Panc1 (cell line): Measurements from ENCODE around the gene MLPH.

Source experiments
- POLR2AphosphoS5 ChIP-seq: IDR thresholded peaks from 2 replicates; pipeline ENCODE4 v1.6.1; 2012; ENCODE audit warnings: mild to moderate bottlenecking, low read depth, low read length, moderate library complexity
- SIN3A ChIP-seq: IDR thresholded peaks from 2 replicates; pipeline ENCODE4 v1.6.1; 2012; ENCODE audit warnings: low read depth, mild to moderate bottlenecking, low read length, moderate library complexity, borderline replicate concordance; ENCODE audit not compliant: insufficient read depth
- TCF7L2 ChIP-seq: IDR thresholded peaks from 2 replicates; pipeline ENCODE4 v1.6.1; 2011; ENCODE audit warnings: mild to moderate bottlenecking, low read depth, low read length, inconsistent platforms
- TF ChIP-seq, protein P1 (sequence below): fragments of 450-650 bp; IDR thresholded peaks from 2 replicates; pipeline ENCODE4 v1.5.1; 2017; ENCODE audit warnings: mild to moderate bottlenecking
- TF ChIP-seq, protein P2 (sequence below), 2 experiments: IDR thresholded peaks; 2 replicates each; pipeline ENCODE4 v1.6.1; 2011 to 2012; ENCODE audit warnings: low read depth in 2 of 2, control low read depth in 1 of 2, low read length in 1 of 2, mild to moderate bottlenecking in 1 of 2, moderate library complexity in 1 of 2; ENCODE audit not compliant: insufficient read depth in 1 of 2

DNA sequence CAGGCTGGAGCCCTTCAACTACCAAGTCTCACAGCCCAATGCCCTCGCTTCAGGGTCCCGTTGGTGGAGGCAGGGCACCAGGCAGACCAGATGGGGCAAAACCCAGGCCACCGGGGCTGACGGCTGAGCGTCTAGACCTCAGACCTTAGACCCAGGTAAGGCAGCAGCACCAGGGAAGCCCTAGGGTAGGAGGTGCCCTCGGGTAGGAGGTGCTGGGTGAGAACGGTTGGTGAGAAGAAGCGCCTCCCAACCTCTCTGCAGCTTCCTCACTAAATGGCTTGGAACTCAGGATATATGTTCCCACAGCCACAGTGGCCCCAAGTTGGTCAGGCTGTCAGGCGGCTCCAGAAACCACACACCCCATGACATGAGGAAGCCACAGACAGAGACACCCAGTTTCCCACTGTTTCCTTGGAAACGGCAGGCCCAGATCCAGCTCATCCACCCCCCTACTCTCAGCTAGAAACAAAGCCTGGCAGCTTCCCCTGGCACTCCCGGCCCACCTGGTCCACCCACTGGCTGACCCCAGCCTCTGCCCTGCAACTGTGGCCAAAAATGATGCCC lies 13.1 kb upstream of the MLPH start:
- TF ChIP-seq SIN3A (no peak), POLR2AphosphoS5 (no peak), TCF7L2 (no peak)
- TF ChIP-seq, protein P1, sequence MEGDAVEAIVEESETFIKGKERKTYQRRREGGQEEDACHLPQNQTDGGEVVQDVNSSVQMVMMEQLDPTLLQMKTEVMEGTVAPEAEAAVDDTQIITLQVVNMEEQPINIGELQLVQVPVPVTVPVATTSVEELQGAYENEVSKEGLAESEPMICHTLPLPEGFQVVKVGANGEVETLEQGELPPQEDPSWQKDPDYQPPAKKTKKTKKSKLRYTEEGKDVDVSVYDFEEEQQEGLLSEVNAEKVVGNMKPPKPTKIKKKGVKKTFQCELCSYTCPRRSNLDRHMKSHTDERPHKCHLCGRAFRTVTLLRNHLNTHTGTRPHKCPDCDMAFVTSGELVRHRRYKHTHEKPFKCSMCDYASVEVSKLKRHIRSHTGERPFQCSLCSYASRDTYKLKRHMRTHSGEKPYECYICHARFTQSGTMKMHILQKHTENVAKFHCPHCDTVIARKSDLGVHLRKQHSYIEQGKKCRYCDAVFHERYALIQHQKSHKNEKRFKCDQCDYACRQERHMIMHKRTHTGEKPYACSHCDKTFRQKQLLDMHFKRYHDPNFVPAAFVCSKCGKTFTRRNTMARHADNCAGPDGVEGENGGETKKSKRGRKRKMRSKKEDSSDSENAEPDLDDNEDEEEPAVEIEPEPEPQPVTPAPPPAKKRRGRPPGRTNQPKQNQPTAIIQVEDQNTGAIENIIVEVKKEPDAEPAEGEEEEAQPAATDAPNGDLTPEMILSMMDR, result no peak
- TF ChIP-seq, protein P2, sequence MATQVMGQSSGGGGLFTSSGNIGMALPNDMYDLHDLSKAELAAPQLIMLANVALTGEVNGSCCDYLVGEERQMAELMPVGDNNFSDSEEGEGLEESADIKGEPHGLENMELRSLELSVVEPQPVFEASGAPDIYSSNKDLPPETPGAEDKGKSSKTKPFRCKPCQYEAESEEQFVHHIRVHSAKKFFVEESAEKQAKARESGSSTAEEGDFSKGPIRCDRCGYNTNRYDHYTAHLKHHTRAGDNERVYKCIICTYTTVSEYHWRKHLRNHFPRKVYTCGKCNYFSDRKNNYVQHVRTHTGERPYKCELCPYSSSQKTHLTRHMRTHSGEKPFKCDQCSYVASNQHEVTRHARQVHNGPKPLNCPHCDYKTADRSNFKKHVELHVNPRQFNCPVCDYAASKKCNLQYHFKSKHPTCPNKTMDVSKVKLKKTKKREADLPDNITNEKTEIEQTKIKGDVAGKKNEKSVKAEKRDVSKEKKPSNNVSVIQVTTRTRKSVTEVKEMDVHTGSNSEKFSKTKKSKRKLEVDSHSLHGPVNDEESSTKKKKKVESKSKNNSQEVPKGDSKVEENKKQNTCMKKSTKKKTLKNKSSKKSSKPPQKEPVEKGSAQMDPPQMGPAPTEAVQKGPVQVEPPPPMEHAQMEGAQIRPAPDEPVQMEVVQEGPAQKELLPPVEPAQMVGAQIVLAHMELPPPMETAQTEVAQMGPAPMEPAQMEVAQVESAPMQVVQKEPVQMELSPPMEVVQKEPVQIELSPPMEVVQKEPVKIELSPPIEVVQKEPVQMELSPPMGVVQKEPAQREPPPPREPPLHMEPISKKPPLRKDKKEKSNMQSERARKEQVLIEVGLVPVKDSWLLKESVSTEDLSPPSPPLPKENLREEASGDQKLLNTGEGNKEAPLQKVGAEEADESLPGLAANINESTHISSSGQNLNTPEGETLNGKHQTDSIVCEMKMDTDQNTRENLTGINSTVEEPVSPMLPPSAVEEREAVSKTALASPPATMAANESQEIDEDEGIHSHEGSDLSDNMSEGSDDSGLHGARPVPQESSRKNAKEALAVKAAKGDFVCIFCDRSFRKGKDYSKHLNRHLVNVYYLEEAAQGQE (IDR thresholded peaks at IDR 0.05; ENCODE audit: insufficient read depth in 1 of 2, low read depth in 2 of 2, low read length in 1 of 2), result no peak
